Suprapubic skin (tissue), 4 donors: ENCODE data around the gene ENPEP. TPM values are rescaled to one million over a fixed set of nuclear protein-coding genes. Genes with fewer than 3 reads are reported as not detected.

Experiments
- DNase-seq, 2 donors: peaks; one replicate each; pipeline ENCODE4 v3.0.0-alpha.2; 2019; ENCODE audit warnings: low spot score in 2 of 2
- H3K27ac ChIP-seq: fragments of 200-600 bp; sonication (generic); one replicate; pipeline ENCODE4 v1.5.1; 2019
- H3K27me3 ChIP-seq: fragments of 200-600 bp; sonication (generic); one replicate; pipeline ENCODE4 v1.5.1; 2019
- H3K36me3 ChIP-seq: fragments of 200-600 bp; sonication (generic); one replicate; pipeline ENCODE4 v1.5.1; 2019
- H3K4me1 ChIP-seq: fragments of 200-600 bp; sonication (generic); one replicate; pipeline ENCODE4 v1.5.1; 2019
- H3K4me3 ChIP-seq: fragments of 200-600 bp; sonication (generic); one replicate; pipeline ENCODE4 v1.5.1; 2019; ENCODE audit warnings: mild to moderate bottlenecking
- H3K9me3 ChIP-seq: fragments of 200-600 bp; sonication (generic); one replicate; pipeline ENCODE4 v1.5.1; 2019
- CTCF ChIP-seq, 2 donors: fragments of 200-600 bp in 1 of 2; fragments of 450-650 bp in 1 of 2; sonication (generic) in 1 of 2; IDR thresholded peaks; one replicate each; pipeline ENCODE4 v1.5.1; 2016 to 2019; ENCODE audit warnings: antibody characterized with exemption in 2 of 2, mild to moderate bottlenecking in 1 of 2, moderate library complexity in 1 of 2
- EP300 ChIP-seq: sonication (generic); formaldehyde crosslinking; IDR thresholded peaks from one replicate; pipeline ENCODE4 v1.6.1; 2017; ENCODE audit warnings: antibody characterized with exemption
- POLR2A ChIP-seq, 2 donors: fragments of 450-650 bp; IDR thresholded peaks; one replicate each; pipeline ENCODE4 v1.6.1; 2017; ENCODE audit warnings: antibody characterized with exemption in 2 of 2, mild to moderate bottlenecking in 2 of 2, moderate library complexity in 2 of 2
- POLR2AphosphoS5 ChIP-seq, 3 donors: sonication (generic); formaldehyde crosslinking; IDR thresholded peaks; one replicate each; pipeline ENCODE4 v1.6.1; 2017; ENCODE audit warnings: antibody characterized with exemption in 3 of 3
- WGBS: methylation state at CpG from one replicate; pipeline ENCODE4 v1.1.5; 2018; 5-methylcytosine and 5-hydroxymethylcytosine counted together
- total RNA-seq, 4 donors: library from RNA; depleted of rRNA; stranded (reverse); fragments of >200 nt; gene quantifications; one replicate each; pipeline ENCODE4 v1.1.0, GENCODE V29; 2016

The ENPEP gene
- total RNA-seq, 4 donors from 2014 or later, result 0.91 to 2.5 (median 1.7) TPM

- Histone ChIP-seq H3K4me3 (no peak overlapping the region), H3K4me1 (peaks cover 3% of the 10 kb centered on the region), H3K9me3 (no peaks in the 10 kb centered on the region), H3K27ac (no peak overlapping the region), H3K36me3 (no peaks in the 10 kb centered on the region), H3K27me3 (no peaks in the 10 kb centered on the region)
- TF ChIP-seq POLR2A (IDR thresholded peaks at IDR 0.05) (no peak), EP300 (no peak), POLR2AphosphoS5 (IDR thresholded peaks at IDR 0.05) (no peak)
- 80% methylated on average over 5 of the region's 5 CpGs for WGBS
- no peak for DNase-seq
These were observed 22.5 kb downstream of the ENPEP start for GRCh38 chr4:110498420-110498819.

- H3K27ac ChIP-seq, result no peak overlapping the region
- 66% methylated on average over 4 of the region's 4 CpGs for WGBS
- no peaks in the 10 kb centered on the region for H3K36me3 ChIP-seq
- TF ChIP-seq POLR2A (IDR thresholded peaks at IDR 0.05), result no peak
- TF ChIP-seq POLR2AphosphoS5 (IDR thresholded peaks at IDR 0.05), result no peak
- TF ChIP-seq EP300, result no peak
- TF ChIP-seq CTCF (IDR thresholded peaks at IDR 0.05), result no peak
- H3K4me3 ChIP-seq, result no peak overlapping the region
- peaks cover 10% of the 10 kb centered on the region for H3K4me1 ChIP-seq
- H3K9me3 ChIP-seq, result no peaks in the 10 kb centered on the region
- H3K27me3 ChIP-seq, result no peaks in the 10 kb centered on the region
- no peak for DNase-seq
These were observed 23.2 kb downstream of the ENPEP start for GRCh38 chr4:110499126-110499525.

- TF ChIP-seq POLR2AphosphoS5 (IDR thresholded peaks at IDR 0.05) (no peak), EP300 (no peak), POLR2A (IDR thresholded peaks at IDR 0.05) (no peak), CTCF (IDR thresholded peaks at IDR 0.05) (no peak)
- H3K4me3 ChIP-seq, result no peak overlapping the region
- peaks cover 12% of the 10 kb centered on the region for H3K4me1 ChIP-seq
- no peaks in the 10 kb centered on the region for H3K36me3 ChIP-seq
- no peaks in the 10 kb centered on the region for H3K27me3 ChIP-seq
- DNase-seq, result no peak
- H3K9me3 ChIP-seq, result no peaks in the 10 kb centered on the region
- H3K27ac ChIP-seq, result no peak overlapping the region
These were observed 25.9 kb downstream of the ENPEP start for GRCh38 chr4:110501826-110502225.

- Histone ChIP-seq H3K4me1 (peaks cover 12% of the 10 kb centered on the region), H3K36me3 (no peaks in the 10 kb centered on the region), H3K9me3 (no peaks in the 10 kb centered on the region), H3K27ac (no peak overlapping the region), H3K4me3 (no peak overlapping the region), H3K27me3 (no peaks in the 10 kb centered on the region)
- TF ChIP-seq EP300 (no peak), CTCF (IDR thresholded peaks at IDR 0.05) (no peak), POLR2A (IDR thresholded peaks at IDR 0.05) (no peak), POLR2AphosphoS5 (IDR thresholded peaks at IDR 0.05) (no peak)
- whole genome bisulfite sequencing, result 25% methylated on average over 5 of the region's 5 CpGs
- DNase-seq, result no peak
These were observed 27.5 kb downstream of the ENPEP start for GRCh38 chr4:110503270-110504083.

- no peaks in the 10 kb centered on the region for H3K27me3 ChIP-seq
- H3K27ac ChIP-seq, result no peak overlapping the region
- 36% methylated on average over 2 of the region's 2 CpGs for WGBS
- TF ChIP-seq POLR2AphosphoS5 (IDR thresholded peaks at IDR 0.05), result no peak
- TF ChIP-seq EP300, result no peak
- no peak for TF ChIP-seq POLR2A (IDR thresholded peaks at IDR 0.05)
- no peak for TF ChIP-seq CTCF (IDR thresholded peaks at IDR 0.05)
- H3K9me3 ChIP-seq, result no peaks in the 10 kb centered on the region
- DNase-seq, result no peak
- H3K4me3 ChIP-seq, result no peak overlapping the region
- peaks cover 12% of the 10 kb centered on the region for H3K4me1 ChIP-seq
- H3K36me3 ChIP-seq, result no peaks in the 10 kb centered on the region
These were observed 28.1 kb downstream of the ENPEP start for GRCh38 chr4:110504084-110504435.
